Stimulated activated CD8-positive, alpha-beta memory T cell treated with anti-CD3 and anti-CD28 coated beads, Interleukin-7, amount 100 ng/mL, for 24 hours (primary cell): Measurements from ENCODE around the gene IFNA13.

Experiments used
- DNase-seq: peaks from one replicate; pipeline ENCODE4 v3.0.0-alpha.2; 2020; ENCODE audit warnings: low read depth

The IFNA13 gene

GRCh38 chr9:21357479-21358460 lies 10.1 kb downstream of the IFNA13 start:
- DNase-seq = no peak

GRCh38 chr9:21350787-21351186 lies 17.1 kb downstream of the IFNA13 start, which contains the start of gene IFNA6:
Gene IFNA6 (minus strand): TSS chr9:21350887. CDS start chr9:21350887, 0 bp downstream.
- DNase-seq = no peak

- DNase-seq = no peak
Observed at GRCh38 chr9:21348430-21348970, 19.4 kb downstream of the IFNA13 start.

- DNase-seq = no peak
Observed at GRCh38 chr9:21340735-21341134, 27.1 kb downstream of the IFNA13 start.

- DNase-seq = no peak
Observed at GRCh38 chr9:21336457-21336856, 31.4 kb downstream of the IFNA13 start.

GRCh38 chr9:21334701-21335632 lies 32.9 kb downstream of the IFNA13 start, which contains the start of gene KLHL9:
Gene KLHL9 (minus strand): TSS chr9:21335404. CDS start chr9:21334859, 545 bp downstream.
- DNase-seq = peak; percentile 75

GRCh38 chr9:21333226-21333625 lies 34.6 kb downstream of the IFNA13 start:
- no peak for DNase-seq

- DNase-seq = no peak
Observed at GRCh38 chr9:21331676-21332402, 36.0 kb downstream of the IFNA13 start.

- DNase-seq = no peak
Observed at GRCh38 chr9:21326526-21327139, 41.2 kb downstream of the IFNA13 start.

- DNase-seq = no peak
Observed at GRCh38 chr9:21324047-21324446, 43.8 kb downstream of the IFNA13 start.

GRCh38 chr9:21322911-21323461 lies 44.9 kb downstream of the IFNA13 start:
- no peak for DNase-seq

- no peak for DNase-seq
Observed at GRCh38 chr9:21320465-21320864, 47.4 kb downstream of the IFNA13 start.

GRCh38 chr9:21317956-21318923 lies 49.6 kb downstream of the IFNA13 start:
- no peak for DNase-seq
